ENCODE data around the gene FASTKD1. TPM values are rescaled to one million over a fixed set of nuclear protein-coding genes. Genes with fewer than 3 reads are reported as not detected.
A peak's percentile ranks its signal among the peaks of the same experiment; 100 is the strongest.

FASTKD1 gene
- total and polyA plus RNA-seq, 10 of the 15 experiments (the other 5 are each of a cell fraction or from before 2014, with no cell fraction given): 45.6 to 76.1 (median 63.4) TPM

DNA sequence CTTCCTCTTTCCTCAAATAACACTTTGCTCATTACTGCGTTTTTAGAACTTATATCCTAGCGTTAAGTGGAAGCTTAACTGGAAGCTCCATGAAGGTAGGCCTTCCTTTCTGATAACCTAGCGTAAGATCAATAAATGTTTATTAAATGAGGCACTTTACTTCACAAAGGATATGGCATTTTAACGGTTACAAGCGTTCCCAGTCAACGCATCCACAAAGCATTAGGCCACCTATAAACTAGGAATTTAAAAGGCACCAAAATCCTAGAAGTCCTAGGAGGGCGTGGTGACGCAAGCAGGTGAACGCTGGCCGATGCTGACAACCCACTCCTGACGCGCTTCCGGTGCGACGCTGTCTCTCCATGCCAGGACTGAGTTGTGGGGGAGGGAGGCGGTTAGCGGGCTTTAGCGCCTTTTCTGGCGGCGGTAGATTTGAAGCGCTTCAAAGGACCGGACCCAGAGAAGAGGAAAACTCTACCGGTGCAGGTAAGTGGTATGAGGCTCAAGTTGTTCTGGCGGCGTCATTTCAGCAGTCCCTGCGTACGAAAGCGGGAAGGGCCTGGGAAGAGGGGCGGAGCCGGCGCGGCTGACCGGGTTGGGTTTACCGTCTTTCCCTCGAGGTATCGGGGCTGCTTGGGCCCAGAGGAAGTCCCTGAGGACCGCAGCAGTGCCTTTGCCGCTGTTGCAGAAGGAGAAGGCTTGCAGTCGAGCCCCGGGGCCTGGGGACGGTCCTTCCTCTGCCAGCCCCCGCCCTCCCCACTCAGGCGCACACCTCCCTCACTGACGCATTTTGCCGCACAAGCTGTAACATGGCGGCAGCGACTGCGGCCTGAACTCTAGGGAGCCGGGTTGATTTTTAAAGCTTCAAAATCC, 10.6 kb upstream of the FASTKD1 start, which contains the start of gene PPIG (continued):
- TF ChIP-seq, protein P1, sequence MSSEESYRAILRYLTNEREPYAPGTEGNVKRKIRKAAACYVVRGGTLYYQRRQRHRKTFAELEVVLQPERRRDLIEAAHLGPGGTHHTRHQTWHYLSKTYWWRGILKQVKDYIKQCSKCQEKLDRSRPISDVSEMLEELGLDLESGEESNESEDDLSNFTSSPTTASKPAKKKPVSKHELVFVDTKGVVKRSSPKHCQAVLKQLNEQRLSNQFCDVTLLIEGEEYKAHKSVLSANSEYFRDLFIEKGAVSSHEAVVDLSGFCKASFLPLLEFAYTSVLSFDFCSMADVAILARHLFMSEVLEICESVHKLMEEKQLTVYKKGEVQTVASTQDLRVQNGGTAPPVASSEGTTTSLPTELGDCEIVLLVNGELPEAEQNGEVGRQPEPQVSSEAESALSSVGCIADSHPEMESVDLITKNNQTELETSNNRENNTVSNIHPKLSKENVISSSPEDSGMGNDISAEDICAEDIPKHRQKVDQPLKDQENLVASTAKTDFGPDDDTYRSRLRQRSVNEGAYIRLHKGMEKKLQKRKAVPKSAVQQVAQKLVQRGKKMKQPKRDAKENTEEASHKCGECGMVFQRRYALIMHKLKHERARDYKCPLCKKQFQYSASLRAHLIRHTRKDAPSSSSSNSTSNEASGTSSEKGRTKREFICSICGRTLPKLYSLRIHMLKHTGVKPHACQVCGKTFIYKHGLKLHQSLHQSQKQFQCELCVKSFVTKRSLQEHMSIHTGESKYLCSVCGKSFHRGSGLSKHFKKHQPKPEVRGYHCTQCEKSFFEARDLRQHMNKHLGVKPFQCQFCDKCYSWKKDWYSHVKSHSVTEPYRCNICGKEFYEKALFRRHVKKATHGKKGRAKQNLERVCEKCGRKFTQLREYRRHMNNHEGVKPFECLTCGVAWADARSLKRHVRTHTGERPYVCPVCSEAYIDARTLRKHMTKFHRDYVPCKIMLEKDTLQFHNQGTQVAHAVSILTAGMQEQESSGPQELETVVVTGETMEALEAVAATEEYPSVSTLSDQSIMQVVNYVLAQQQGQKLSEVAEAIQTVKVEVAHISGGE (CRISPR knock-in tag; IDR thresholded peaks at IDR 0.05): no peak
- TF ChIP-seq REST (IDR thresholded peaks at IDR 0.05; ENCODE audit: low read depth, low read length) (no peak), TCF12 (IDR thresholded peaks at IDR 0.05; ENCODE audit: low read depth, low read length) (0 out of 2 replicates have a peak, but pooled peaks have one; percentile 41), ZNF274 (IDR thresholded peaks at IDR 0.05; ENCODE audit: insufficient read depth, insufficient read length) (no peak), NRF1 (conservative IDR thresholded peaks at IDR 0.05; ENCODE audit: low read depth, low read length) (no peak), KAT2A (conservative IDR thresholded peaks at IDR 0.05; ENCODE audit: control insufficient read depth, low read depth, low read length) (no peak), ESRRA (IDR thresholded peaks at IDR 0.05; ENCODE audit: low read length) (no peak), BMI1 (IDR thresholded peaks at IDR 0.05; ENCODE audit: borderline replicate concordance) (no peak; the same call in 1 of the 2 replicates), MXI1 (IDR thresholded peaks at IDR 0.05; ENCODE audit: low read depth, low read length) (peak; percentile 76; the same call in 1 of the 2 replicates), EGR1 (IDR thresholded peaks at IDR 0.05; ENCODE audit: borderline replicate concordance in 1 of 2, low read depth in 2 of 2, low read length in 2 of 2) (peak; percentile 18 to 33; a peak in 2 of 3 replicates), NBN (IDR thresholded peaks at IDR 0.05) (peak; percentile 98), SMAD1 (IDR thresholded peaks at IDR 0.05; ENCODE audit: low read depth, partially characterized antibody) (no peak), SREBF2 (IDR thresholded peaks at IDR 0.05; ENCODE audit: low read length) (no peak), RCOR1 (conservative IDR thresholded peaks at IDR 0.05; ENCODE audit: low read depth, low read length) (no peak), JUNB (IDR thresholded peaks at IDR 0.05) (no peak)
- TF ChIP-seq, protein P2, sequence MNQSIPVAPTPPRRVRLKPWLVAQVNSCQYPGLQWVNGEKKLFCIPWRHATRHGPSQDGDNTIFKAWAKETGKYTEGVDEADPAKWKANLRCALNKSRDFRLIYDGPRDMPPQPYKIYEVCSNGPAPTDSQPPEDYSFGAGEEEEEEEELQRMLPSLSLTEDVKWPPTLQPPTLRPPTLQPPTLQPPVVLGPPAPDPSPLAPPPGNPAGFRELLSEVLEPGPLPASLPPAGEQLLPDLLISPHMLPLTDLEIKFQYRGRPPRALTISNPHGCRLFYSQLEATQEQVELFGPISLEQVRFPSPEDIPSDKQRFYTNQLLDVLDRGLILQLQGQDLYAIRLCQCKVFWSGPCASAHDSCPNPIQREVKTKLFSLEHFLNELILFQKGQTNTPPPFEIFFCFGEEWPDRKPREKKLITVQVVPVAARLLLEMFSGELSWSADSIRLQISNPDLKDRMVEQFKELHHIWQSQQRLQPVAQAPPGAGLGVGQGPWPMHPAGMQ (IDR thresholded peaks at IDR 0.05; ENCODE audit: borderline replicate concordance): no peak
- TF ChIP-seq, protein P3, sequence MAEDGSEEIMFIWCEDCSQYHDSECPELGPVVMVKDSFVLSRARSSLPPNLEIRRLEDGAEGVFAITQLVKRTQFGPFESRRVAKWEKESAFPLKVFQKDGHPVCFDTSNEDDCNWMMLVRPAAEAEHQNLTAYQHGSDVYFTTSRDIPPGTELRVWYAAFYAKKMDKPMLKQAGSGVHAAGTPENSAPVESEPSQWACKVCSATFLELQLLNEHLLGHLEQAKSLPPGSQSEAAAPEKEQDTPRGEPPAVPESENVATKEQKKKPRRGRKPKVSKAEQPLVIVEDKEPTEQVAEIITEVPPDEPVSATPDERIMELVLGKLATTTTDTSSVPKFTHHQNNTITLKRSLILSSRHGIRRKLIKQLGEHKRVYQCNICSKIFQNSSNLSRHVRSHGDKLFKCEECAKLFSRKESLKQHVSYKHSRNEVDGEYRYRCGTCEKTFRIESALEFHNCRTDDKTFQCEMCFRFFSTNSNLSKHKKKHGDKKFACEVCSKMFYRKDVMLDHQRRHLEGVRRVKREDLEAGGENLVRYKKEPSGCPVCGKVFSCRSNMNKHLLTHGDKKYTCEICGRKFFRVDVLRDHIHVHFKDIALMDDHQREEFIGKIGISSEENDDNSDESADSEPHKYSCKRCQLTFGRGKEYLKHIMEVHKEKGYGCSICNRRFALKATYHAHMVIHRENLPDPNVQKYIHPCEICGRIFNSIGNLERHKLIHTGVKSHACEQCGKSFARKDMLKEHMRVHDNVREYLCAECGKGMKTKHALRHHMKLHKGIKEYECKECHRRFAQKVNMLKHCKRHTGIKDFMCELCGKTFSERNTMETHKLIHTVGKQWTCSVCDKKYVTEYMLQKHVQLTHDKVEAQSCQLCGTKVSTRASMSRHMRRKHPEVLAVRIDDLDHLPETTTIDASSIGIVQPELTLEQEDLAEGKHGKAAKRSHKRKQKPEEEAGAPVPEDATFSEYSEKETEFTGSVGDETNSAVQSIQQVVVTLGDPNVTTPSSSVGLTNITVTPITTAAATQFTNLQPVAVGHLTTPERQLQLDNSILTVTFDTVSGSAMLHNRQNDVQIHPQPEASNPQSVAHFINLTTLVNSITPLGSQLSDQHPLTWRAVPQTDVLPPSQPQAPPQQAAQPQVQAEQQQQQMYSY (CRISPR knock-in tag; IDR thresholded peaks at IDR 0.05): no peak

Data from GM12878 (cell line).